KOPT-K1 (cell line): Measurements from ENCODE around the gene ANO8.
A peak's percentile ranks its signal among the peaks of the same experiment; 100 is the strongest.
"Not testable (repeated sequence)": the region's sequence is repeated elsewhere in the genome, so short reads cannot be mapped to it uniquely, and the experiment has no call there.

Source experiments
- H3K27ac ChIP-seq: fragments of 200-600 bp; sonication (generic); 2 replicates; pipeline ENCODE4 v1.5.1; 2016; ENCODE audit warnings: antibody characterized with exemption, mild to moderate bottlenecking, low read depth, low read length; ENCODE audit not compliant: poor library complexity, severe bottlenecking
- H3K36me3 ChIP-seq: fragments of 200-600 bp; sonication (generic); 2 replicates; pipeline ENCODE4 v1.5.1; 2017; ENCODE audit warnings: antibody characterized with exemption, mild to moderate bottlenecking, low read length, moderate library complexity; ENCODE audit not compliant: insufficient read depth
- H3K9me3 ChIP-seq: fragments of 200-600 bp; sonication (generic); 2 replicates; pipeline ENCODE4 v1.5.1; 2017; ENCODE audit warnings: antibody characterized with exemption, low read length, mild to moderate bottlenecking; ENCODE audit not compliant: insufficient read depth, poor library complexity, severe bottlenecking

ANO8 gene

GRCh38 chr19:17281391-17282304, 53.0 kb downstream of the ANO8 start, which contains the start of gene ANKLE1:
ANKLE1 (plus strand) TSS chr19:17281901; CDS start chr19:17281921, 20 bp downstream.
- Histone ChIP-seq H3K27ac (peak within 1 kb of the TSS; percentile 64), H3K36me3 (peaks cover 60% of the 10 kb centered on the region), H3K9me3 (no peaks in the 10 kb centered on the region)

- H3K9me3 ChIP-seq: no peaks in the 10 kb centered on the region
- no peak overlapping the region for H3K27ac ChIP-seq
- peaks cover 61% of the 10 kb centered on the region for H3K36me3 ChIP-seq
Observed at GRCh38 chr19:17279436-17279835, 55.2 kb downstream of the ANO8 start.

- peaks cover 77% of the 10 kb centered on the region for H3K36me3 ChIP-seq
- no peaks in the 10 kb centered on the region for H3K9me3 ChIP-seq
- no peak overlapping the region for H3K27ac ChIP-seq
Observed at GRCh38 chr19:17275441-17276175, 59.0 kb downstream of the ANO8 start.

GRCh38 chr19:17274892-17275291, 59.8 kb downstream of the ANO8 start:
- not testable (repeated sequence) for H3K9me3 ChIP-seq, H3K27ac ChIP-seq
- peaks cover 83% of the 10 kb centered on the region for H3K36me3 ChIP-seq
